ENCODE measurements around the gene GABARAPL1. TPM values are rescaled to one million over a fixed set of nuclear protein-coding genes. Genes with fewer than 3 reads are reported as not detected.
"Not testable (repeated sequence)": the region's sequence is repeated elsewhere in the genome, so short reads cannot be mapped to it uniquely, and the experiment has no call there.

Gene GABARAPL1
- total RNA-seq, 1 experiment from 2014 or later: 24.1 TPM

DNA sequence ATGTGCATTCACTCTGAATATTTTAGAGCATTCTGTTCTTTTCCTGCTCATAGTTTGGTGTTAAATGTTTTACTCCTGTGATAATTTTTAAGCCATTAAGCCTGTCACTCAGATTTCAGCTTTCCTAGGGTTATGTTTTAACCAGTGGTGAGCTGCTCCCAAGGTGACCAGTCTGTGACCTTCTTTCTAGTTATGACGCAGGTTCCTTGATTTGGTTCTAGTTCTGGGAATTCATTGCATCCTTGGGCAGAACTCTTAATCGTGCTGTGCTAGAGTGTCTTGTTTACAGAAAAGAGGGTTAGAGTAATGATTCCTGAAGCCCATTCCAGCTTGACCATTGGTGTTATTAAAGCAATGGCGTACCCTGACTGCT is 2.2 kb downstream of the GABARAPL1 start:
- ChIA-PET POLR2A (no interaction called here), CTCF (no interaction called here)
- H3K9me3 ChIP-seq (ENCODE audit: control insufficient read depth, insufficient read depth, low read depth, low read length): no peaks in the 10 kb centered on the region
- peak overlapping the region; percentile 72 to 85 for H3K4me3 ChIP-seq (ENCODE audit: low read depth in 2 of 2, low read length in 2 of 2)
- H3K4me1 ChIP-seq (ENCODE audit: control insufficient read depth, insufficient read depth, low read length): no peaks in the 10 kb centered on the region; the same call in 1 of the 2 replicates
- H3K27me3 ChIP-seq (ENCODE audit: control insufficient read depth, insufficient read depth, low read length): no peaks in the 10 kb centered on the region
- intact Hi-C loops (cut with micrococcal nuclease; ENCODE audit: unreplicated experiment) (no loop called here), in situ Hi-C loops (cut with HindIII; ENCODE audit: low pct_unique_long_range_greater_than_20kb, low sequenced_read_pairs) (no loop called here)
- no peak for DNase-seq (ENCODE audit: low read depth, low spot score)
- BruUV-seq (replicated peaks): no TSS peak
- peaks cover 7% of the 10 kb centered on the region; the same call in 1 of the 2 replicates for H3K36me3 ChIP-seq (ENCODE audit: control insufficient read depth, insufficient read depth, low read length)
- peak overlapping the region; percentile 82 for H3K27ac ChIP-seq (ENCODE audit: low read length)
- ATAC-seq: no peak
- no peak for TF ChIP-seq POLR2AphosphoS5 (IDR thresholded peaks at IDR 0.05; ENCODE audit: low read depth, low read length)
- TF ChIP-seq TCF7L2 (IDR thresholded peaks at IDR 0.05; ENCODE audit: low read depth, low read length): no peak
- no peak for TF ChIP-seq CTCF (IDR thresholded peaks at IDR 0.05)
- no peak for TF ChIP-seq SIN3A (IDR thresholded peaks at IDR 0.05; ENCODE audit: borderline replicate concordance, insufficient read depth, low read depth, low read length)
- no peak for TF ChIP-seq REST (IDR thresholded peaks at IDR 0.05; ENCODE audit: insufficient read depth in 1 of 2, low read depth in 2 of 2, low read length in 1 of 2)

- Histone ChIP-seq H3K9me3 (ENCODE audit: control insufficient read depth, insufficient read depth, low read depth, low read length) (no peaks in the 10 kb centered on the region), H3K36me3 (ENCODE audit: control insufficient read depth, insufficient read depth, low read length) (peaks cover 7% of the 10 kb centered on the region; the same call in 1 of the 2 replicates), H3K4me3 (ENCODE audit: low read depth in 2 of 2, low read length in 2 of 2) (peak overlapping the region in 1 of 2 experiments; percentile 72; a peak in 1 of 4 replicates), H3K27me3 (ENCODE audit: control insufficient read depth, insufficient read depth, low read length) (no peaks in the 10 kb centered on the region), H3K4me1 (ENCODE audit: control insufficient read depth, insufficient read depth, low read length) (no peaks in the 10 kb centered on the region; the same call in 1 of the 2 replicates), H3K27ac (ENCODE audit: low read length) (no peak overlapping the region; the same call in 1 of the 2 replicates)
- ChIA-PET POLR2A (no interaction called here), CTCF (no interaction called here)
- BruUV-seq (replicated peaks): no TSS peak
- in situ Hi-C loops (cut with HindIII; ENCODE audit: low pct_unique_long_range_greater_than_20kb, low sequenced_read_pairs): no loop called here
- DNase-seq (ENCODE audit: low read depth, low spot score): no peak
- no peak for ATAC-seq
- TF ChIP-seq TCF7L2 (IDR thresholded peaks at IDR 0.05; ENCODE audit: low read depth, low read length) (no peak), POLR2AphosphoS5 (IDR thresholded peaks at IDR 0.05; ENCODE audit: low read depth, low read length) (no peak), REST (IDR thresholded peaks at IDR 0.05; ENCODE audit: insufficient read depth in 1 of 2, low read depth in 2 of 2, low read length in 1 of 2) (no peak), CTCF (IDR thresholded peaks at IDR 0.05) (no peak), SIN3A (IDR thresholded peaks at IDR 0.05; ENCODE audit: borderline replicate concordance, insufficient read depth, low read depth, low read length) (no peak)
- intact Hi-C loops (cut with micrococcal nuclease; ENCODE audit: unreplicated experiment): no loop called here
Measured at GRCh38 chr12:10215436-10215835, 2.8 kb downstream of the GABARAPL1 start.

DNA sequence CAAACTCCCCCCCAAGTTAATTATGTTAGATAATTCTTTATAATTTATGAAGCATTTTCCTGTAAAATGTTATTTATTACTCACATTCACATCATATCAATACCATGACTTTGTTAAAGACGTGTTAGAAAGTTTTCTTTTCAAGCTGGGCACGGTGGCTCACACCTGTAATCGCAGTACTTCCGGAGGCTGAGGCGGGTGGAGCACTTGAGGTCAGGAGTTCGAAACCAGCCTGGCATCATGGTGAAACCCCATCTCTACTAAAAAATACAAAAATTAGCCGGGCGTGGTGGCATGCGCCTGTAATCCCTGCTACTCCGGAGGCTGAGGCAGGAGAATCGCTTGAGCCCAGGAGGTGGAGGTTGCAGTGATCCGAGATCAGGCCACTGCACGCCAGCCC is 3.3 kb downstream of the GABARAPL1 start:
- H3K27ac ChIP-seq (ENCODE audit: low read length); H3K4me3 ChIP-seq (ENCODE audit: low read depth in 2 of 2, low read length in 2 of 2); H3K4me1 ChIP-seq (ENCODE audit: control insufficient read depth, insufficient read depth, low read length); CTCF ChIA-PET; intact Hi-C loops (cut with micrococcal nuclease; ENCODE audit: unreplicated experiment); POLR2A ChIA-PET; H3K36me3 ChIP-seq (ENCODE audit: control insufficient read depth, insufficient read depth, low read length); in situ Hi-C loops (cut with HindIII; ENCODE audit: low pct_unique_long_range_greater_than_20kb, low sequenced_read_pairs); DNase-seq (ENCODE audit: low read depth, low spot score); ATAC-seq; H3K27me3 ChIP-seq (ENCODE audit: control insufficient read depth, insufficient read depth, low read length); BruUV-seq (replicated peaks); H3K9me3 ChIP-seq (ENCODE audit: control insufficient read depth, insufficient read depth, low read depth, low read length): not testable (repeated sequence)

Measured in Panc1 (cell line).